HG02852 (cell line): ENCODE data around the gene FBXO11.
"Not testable (repeated sequence)": the region's sequence is repeated elsewhere in the genome, so short reads cannot be mapped to it uniquely, and the experiment has no call there.

ENCODE experiments used
- ATAC-seq: cut with Tn5 transposase; IDR thresholded peaks from one replicate; pipeline ENCODE4 v1.9.1; 2021; ENCODE audit warnings: mild to moderate bottlenecking, moderate library complexity; ENCODE audit not compliant: unreplicated experiment

FBXO11 gene

DNA sequence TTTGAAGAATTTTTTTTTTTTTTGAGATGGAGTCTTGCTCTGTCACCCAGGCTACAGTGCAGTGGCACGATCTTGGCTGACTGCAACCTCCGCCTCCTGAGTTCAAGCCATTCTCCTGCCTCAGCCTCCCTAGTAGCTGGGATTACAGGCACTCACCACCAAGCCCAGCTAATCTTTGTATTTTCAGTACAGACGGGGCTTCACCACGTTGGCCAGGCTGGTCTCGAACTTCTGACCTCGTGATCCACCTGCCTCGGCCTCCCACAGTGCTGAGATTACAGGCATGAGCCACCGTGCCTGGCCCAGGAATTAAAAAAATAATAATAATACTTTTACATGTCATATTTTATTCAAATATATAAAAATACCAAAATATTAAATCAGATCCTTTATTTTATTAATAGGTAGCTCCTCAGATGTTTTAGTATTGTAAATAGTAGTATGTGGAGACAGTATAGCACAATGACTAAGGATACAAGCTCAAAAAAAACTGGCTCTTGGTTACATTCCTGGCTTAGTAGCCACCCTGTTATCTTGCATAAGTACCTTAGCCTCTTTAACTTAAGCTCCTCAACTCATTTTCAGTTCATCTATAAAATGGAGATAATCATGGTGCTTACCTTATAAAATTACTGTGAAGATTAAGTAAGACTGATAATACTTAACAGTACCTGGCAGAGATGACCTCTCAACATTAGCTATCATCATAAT, 53.1 kb downstream of the FBXO11 start:
- not testable (repeated sequence) for ATAC-seq

DNA sequence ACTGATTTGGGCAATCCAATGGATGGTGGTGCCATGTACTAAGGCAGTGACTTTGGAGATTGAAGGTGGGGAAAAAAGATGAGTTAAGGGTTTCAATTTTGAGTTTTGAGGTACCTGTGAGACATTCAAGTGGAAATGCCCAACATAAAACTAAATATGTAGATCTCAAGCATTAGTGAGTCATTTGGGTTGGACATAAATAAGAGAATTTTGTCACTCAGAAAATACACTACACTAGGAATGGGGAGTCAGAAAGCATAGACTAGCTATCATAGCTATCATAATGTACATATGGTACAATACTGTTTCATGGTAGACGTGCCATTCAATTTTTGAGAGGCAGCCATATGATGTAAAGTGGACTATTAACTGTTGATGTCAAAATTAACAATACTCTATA, 56.1 kb downstream of the FBXO11 start:
- ATAC-seq: no peak

DNA sequence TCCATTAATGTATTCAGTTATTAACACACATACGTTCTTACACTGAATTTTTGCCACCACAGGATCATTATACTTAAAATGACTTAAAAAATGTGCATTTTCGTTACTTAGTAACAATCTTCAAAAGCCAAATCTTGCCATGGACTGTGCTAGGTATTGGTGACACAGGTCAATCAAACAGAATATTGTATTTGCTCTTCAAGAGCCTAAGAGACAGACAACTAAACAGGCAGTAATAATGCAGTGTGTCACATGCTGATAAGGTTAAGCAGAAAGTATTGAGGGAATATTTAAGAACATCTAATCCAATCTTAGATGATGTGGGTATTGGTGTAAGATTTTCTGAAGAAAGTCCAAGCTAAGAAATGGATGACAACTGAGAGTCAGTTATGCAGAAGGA, 56.9 kb downstream of the FBXO11 start:
- no peak for ATAC-seq

DNA sequence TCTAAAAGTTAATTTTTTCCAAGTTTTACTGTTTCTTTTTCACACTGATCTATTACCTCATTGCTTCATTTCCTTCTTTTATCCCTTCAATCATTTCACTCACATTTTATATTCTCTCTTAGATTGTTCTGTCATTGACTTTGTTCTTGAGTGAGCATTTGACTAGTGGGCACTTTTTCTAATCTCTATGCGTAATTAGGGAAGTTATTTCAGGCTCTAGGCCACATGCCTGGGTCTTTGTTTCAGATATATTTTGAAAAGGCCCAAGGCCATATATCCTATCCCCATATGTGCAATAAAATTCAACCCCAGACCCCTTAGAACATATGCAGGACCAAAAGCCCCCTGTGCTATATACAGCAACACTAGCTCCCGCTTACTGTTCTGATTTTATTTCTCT, 62.1 kb downstream of the FBXO11 start:
- ATAC-seq: no peak

DNA sequence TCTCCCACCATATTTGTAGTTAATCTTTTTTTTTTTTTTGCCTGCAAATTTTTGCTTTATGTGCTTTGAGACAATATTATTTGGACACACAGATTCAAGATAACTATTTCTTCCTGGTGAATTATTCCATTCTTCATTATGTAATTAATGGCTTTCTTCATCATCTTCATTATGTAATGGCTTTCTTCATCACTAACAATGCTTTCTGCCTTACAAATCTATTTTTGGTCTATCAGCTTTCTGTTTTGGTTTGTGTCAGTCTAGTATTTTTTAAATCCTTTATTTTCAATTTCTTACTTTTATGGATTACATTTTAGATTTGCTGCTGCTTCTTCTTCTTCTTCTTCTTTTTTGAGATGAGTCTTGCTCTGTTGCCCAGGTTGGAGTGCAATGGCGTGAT, 62.9 kb downstream of the FBXO11 start:
- ATAC-seq: no peak

DNA sequence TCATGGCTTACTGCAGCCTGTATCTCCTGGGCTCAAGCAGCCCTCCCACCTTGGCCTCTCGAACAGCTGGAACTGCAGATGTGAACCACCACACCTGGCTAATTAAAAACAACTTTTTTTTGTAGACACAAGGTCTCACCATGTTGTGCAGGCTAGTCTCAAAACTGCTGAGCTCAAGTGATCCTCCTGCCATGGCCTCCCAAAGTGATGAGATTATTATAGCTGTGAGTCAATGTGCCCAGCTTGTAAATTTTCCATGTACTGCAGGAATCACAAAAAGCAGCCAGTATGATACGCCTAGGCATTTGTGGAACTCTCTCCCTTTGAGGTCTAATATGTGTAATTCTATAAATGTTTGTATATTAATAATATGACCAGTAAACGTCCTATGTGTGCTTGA, 63.5 kb downstream of the FBXO11 start:
- ATAC-seq: no peak

DNA sequence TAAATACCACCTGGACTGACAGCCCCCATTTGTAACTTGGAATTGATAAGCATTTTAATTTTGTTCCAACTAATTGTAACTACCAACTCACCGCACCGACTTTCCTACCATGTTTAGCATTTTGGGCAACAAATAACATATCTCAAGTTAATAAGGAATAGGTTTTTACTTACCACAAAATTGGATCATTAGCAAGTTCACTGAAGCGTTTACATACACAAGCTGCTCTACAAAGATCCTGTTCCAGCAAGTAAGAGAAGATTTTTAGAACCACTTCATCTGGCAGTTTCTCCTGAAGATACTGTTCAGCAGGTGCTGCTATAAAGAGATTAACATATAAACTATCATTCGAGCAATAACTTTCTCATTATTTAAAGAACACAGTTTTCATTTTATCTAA, 67.6 kb downstream of the FBXO11 start:
- ATAC-seq: no peak

DNA sequence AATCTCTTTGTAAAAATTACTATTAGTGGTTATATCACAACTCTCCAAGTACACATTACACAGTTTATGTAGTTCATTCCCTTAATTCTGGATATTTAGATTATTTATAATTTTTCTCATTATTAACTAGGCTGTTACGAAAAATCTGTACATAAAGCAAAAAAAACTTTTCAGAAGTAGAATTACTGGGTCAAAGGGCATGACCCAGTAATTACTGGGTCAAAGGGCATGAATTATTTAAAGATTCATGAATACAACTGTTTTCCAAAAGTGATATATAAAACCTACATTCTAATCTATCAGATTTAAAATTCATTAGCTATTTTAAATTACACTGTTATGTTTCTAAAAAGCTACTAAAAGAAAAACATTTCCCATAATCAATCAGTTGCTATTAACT, 68.0 kb downstream of the FBXO11 start:
- ATAC-seq: no peak

DNA sequence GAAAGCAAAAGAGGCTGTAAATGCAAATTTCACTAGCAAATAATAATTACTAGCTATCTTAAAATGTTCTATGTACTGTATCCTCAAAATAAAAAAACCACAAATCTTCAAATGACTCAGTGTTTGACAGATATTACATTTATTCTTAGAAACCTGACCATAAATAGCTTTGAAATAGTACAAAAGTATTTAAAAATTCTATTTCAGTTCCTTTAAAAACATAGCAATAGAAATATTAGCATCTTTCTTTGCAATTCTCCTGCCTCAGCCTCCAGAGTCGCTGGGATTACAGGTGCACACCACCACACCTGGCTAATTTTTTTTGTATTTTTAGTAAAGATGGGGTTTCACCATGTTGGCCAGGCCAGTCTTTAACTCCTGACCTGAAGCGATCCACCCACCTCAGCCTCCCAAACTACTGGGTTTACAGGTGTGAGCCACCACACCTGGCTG, 72.8 kb downstream of the FBXO11 start:
- ATAC-seq: peak; percentile 81

DNA sequence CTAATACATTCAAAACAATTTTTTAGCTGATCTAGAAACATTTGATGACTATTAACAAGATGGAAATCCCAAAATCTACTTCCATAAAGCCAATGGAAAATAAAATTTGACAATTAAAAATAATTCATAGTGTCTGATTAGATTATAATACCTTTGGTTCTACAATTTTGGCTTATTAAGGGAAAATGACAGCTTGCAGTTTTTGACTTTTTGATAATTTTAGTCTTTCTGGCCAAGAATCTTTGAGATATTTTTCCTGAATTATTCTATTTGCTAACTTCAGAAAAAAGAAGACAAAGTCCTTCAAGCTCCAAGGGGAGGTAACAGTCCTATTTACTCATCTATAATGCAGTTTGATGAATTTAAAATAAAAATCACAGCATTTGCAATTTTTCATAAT, 83.8 kb downstream of the FBXO11 start:
- no peak for ATAC-seq

DNA sequence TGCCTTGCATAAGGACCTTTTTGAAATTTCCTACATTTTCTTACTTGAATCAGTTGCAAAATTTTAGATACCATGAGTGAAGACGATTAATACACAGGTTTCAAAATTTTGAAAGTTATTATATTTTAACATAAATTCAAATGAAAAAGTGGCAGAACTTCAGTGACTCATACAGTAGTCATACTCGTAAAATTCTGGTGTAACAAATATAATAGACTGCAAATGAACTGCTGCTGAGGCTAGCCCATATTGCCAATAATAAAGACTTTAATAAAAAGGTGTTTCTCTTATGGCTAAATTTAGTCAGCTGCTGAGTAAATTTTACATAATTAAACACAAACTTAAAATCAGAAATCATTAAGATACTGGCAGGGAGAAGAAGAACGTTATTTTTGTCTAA, 86.5 kb downstream of the FBXO11 start:
- ATAC-seq: no peak

DNA sequence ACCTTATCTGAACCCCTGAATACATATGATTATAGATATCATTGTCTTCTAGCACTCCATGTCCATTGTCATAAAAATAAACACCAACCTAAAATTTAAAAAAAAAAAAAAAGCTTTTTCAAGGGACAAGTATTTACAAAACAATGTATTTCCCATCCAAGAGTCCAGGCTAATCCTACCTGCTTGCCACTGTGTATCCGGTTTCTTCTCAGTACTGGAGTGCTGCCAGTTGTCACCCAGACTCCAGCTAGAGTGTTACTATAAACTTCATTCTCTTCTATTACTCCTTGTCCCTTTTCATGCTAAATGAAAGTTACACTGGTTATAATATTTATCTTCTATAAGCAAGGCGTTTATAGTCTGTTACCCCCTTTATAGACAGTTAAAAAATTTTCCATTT, 87.5 kb downstream of the FBXO11 start:
- no peak for ATAC-seq

DNA sequence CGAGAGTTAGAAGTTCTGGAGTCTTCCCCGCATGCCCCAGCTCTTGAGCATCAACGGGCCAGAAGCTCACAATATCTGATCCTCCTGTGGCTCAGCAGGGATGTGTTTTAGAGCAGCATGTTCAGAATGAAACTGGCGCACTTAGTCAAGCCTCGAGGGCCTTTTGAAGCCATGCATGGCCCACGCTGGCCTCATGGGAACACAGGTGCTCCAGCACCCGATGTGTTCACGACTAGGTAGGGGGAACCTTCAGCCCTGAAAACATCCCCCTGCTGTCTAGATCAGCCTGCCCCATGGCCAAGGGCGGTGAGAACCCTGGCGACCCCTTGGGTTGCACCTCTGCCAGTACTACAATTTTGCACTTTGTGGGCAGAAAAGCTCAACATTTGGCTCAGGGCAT, 90.5 kb downstream of the FBXO11 start:
- ATAC-seq: peak; percentile 80

DNA sequence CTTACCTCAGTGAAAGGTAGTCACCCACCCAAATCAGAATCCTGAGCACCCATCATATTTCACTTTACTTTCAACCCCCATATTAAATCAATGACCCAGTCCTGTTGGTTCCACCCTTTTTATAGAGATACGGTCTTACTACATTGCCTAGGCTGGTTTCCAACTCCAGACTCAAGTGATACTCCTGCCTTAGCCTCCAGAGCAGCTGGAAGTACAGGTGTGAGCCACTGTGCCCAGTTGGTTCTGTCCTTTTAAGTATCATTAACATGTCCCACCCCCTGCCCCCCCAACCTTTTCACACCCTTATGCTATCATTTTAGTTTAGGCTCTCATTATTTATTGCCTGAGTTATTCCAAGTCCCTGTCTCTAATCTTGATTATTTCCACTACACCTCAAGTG, 94.6 kb downstream of the FBXO11 start:
- ATAC-seq: no peak

DNA sequence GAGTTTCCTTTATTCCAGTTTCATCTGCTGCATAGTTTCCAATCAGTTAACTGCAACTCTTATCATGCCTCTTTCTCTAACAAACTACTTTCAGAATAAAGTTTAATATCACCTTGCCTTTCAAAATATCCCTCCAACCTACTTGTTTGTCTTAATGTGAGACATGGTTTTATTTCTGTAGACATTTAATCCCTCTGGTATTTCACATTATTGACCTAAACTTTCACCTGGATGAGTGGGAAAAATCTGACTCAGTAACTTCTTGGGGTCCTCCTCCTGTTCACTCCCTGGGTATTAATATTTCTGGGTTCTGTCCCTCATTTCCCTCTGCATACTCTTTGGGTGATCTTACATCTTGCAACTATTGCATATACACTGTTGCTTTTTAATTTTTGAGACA, 95.4 kb downstream of the FBXO11 start:
- ATAC-seq: no peak

DNA sequence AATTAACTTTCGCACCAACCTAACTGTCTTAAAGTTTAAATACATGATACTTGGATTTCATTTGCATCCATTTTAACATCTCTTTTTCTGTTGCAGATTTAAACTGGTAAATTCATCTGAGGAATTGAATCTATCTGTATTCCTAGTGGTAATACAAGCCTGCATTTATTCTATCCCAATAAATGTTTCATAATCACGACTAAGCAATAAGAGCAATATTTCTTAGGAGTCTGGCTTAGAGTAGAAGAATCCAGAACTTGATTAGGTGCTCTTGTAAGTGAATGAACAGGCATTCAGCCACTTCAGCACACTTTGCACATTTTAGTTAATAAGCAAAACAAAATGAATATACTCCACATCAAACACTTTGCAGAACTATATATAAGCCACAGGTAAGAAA, 96.4 kb downstream of the FBXO11 start:
- ATAC-seq: no peak

DNA sequence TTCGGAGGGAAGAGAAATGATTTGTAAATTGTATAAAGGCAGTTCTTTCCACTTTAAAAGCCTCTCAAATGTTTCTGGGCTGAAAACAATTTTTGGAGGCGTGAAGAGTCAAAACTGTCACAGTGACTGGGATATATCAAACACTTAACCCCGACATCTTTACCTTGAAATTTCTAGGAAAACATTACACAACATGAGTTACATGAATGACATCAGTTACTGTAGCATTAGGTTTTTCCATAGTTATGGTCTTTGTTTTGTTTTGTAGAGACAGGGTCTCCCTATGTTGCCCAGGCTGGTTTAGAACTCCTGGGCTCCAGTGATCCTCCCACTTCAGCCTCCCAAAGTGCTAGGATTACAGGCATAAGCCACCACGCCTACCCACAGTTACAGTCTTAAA, 97.7 kb downstream of the FBXO11 start:
- no peak for ATAC-seq

DNA sequence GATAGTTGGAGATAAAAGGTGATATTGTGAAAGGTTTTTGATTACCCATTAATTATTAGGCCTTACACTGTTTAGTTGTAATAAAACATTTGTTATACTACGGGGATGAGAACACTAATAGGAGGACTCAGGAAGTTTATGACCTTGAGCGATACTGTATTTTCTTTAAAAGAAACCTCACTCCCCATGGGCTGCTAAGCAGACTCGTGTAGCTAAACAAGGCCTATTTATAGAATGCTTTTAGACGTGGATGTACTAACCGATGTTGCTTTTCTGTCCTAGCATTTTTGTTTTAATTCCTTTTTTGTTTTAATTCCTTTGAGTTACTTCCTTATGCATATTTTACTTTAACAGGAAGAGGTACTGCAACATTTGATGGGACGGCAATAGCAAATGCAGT, 100.4 kb downstream of the FBXO11 start:
- no peak for ATAC-seq

DNA sequence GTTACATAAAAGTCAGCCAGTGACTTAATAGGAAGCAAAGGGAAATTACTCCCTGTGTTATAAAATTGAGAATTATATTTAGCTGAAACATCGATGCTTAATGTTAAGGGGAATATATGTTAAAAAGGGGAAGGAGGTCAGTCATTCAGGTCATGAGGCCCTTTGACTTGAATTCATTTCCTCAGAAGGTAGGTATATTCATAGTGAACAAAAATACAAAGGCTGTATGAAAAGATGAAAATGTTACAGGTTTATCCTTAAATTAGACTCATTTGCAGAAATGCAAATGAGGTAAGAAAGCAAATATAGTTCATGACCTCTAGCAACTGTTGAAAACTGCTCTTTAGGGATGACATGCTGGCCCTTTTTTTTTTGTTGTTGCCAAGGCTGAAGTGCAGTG, 102.5 kb downstream of the FBXO11 start:
- ATAC-seq: no peak

DNA sequence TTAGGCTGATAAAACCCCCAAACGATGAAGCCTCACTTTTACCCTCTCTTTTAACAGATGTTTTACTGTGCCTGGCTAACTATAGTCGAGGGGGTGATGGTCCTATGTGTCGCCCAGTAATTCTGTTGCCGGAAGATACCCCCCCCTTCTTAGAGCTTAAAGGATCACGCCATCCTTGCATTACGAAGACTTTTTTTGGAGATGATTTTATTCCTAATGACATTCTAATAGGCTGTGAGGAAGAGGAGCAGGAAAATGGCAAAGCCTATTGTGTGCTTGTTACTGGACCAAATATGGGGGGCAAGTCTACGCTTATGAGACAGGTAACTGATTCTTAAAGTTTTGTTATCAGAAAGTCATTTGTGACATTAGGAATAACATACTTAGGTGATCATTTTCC, 102.9 kb downstream of the FBXO11 start:
- no peak for ATAC-seq

DNA sequence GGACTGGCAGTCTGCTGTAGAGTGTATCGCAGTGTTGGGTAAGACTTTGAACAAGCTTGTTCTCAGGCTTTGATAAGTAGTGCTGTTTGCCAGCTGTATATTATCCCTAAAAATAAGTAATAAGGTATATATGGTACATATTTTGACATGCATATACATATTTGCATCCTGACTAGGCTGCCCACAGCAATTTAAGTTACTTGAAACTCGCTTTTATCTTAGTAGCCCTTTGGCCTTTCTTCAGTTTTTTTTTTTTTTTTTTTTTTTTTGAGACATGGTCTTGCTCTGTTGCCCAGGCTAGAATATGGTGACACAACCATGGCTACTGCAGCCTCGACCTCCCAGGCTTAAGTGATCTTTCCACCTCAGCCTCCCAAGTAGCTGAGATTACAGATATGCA, 105.2 kb downstream of the FBXO11 start:
- ATAC-seq: no peak

DNA sequence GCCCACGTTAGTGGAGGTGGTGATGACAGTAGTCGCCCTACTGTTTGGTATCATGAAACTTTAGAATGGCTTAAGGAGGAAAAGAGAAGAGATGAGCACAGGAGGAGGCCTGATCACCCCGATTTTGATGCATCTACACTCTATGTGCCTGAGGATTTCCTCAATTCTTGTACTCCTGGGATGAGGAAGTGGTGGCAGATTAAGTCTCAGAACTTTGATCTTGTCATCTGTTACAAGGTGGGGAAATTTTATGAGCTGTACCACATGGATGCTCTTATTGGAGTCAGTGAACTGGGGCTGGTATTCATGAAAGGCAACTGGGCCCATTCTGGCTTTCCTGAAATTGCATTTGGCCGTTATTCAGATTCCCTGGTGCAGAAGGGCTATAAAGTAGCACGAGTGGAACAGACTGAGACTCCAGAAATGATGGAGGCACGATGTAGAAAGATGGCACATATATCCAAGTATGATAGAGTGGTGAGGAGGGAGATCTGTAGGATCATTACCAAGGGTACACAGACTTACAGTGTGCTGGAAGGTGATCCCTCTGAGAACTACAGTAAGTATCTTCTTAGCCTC, 107.2 kb downstream of the FBXO11 start:
- ATAC-seq: no peak

DNA sequence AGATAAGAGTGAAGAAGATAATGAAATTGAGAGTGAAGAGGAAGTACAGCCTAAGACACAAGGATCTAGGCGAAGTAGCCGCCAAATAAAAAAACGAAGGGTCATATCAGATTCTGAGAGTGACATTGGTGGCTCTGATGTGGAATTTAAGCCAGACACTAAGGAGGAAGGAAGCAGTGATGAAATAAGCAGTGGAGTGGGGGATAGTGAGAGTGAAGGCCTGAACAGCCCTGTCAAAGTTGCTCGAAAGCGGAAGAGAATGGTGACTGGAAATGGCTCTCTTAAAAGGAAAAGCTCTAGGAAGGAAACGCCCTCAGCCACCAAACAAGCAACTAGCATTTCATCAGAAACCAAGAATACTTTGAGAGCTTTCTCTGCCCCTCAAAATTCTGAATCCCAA, 107.7 kb downstream of the FBXO11 start:
- no peak for ATAC-seq
